ENCODE results near the gene TSPAN31. TPM values are rescaled to one million over a fixed set of nuclear protein-coding genes. Genes with fewer than 3 reads are reported as not detected.

The TSPAN31 gene
- total RNA-seq, 1 donor from 2014 or later = 42.3 TPM

- intact Hi-C loops (cut with DNase I) = loop anchor here (2.0 kb wide), 1 partner anchor 19 kb away; no protein-coding TSS in a partner anchor
Measured at GRCh38 chr12:57745485-57745881, 644 bp downstream of the TSPAN31 start.

GRCh38 chr12:57746025-57746424 is 1.2 kb downstream of the TSPAN31 start:
- Histone ChIP-seq H3K4me3 (peak overlapping the region in 1 of 2 donors; percentile 90), H3K27ac (peak overlapping the region; percentile 98 to 100), H3K27me3 (no peaks in the 10 kb centered on the region), H3K36me3 (peaks cover 20 to 37% of the 10 kb centered on the region in 2 donors), H3K4me1 (peaks cover 0 to 7% of the 10 kb centered on the region in 2 donors), H3K9me3 (no peaks in the 10 kb centered on the region)
- intact Hi-C loops (cut with DNase I) = no loop called here
- no peak for TF ChIP-seq CTCF (IDR thresholded peaks at IDR 0.05)
- no peak for DNase-seq (ENCODE audit: low spot score in 2 of 2)

More at GRCh38 chr12:57745485-57745881, 644 bp downstream of the TSPAN31 start:
- DNase-seq (ENCODE audit: low spot score in 2 of 2) = no peak
- Histone ChIP-seq H3K4me3 (peak overlapping the region; percentile 77 to 90), H3K27me3 (no peaks in the 10 kb centered on the region), H3K36me3 (peaks cover 20 to 35% of the 10 kb centered on the region in 2 donors), H3K9me3 (no peaks in the 10 kb centered on the region), H3K27ac (peak overlapping the region; percentile 98 to 100), H3K4me1 (peaks cover 0 to 7% of the 10 kb centered on the region in 2 donors)
- TF ChIP-seq CTCF (IDR thresholded peaks at IDR 0.05) = no peak

- no peak for DNase-seq (ENCODE audit: low spot score in 2 of 2)
- Histone ChIP-seq H3K4me1 (peaks cover 0 to 12% of the 10 kb centered on the region in 2 donors), H3K27me3 (no peaks in the 10 kb centered on the region), H3K4me3 (no peak overlapping the region), H3K27ac (no peak overlapping the region), H3K9me3 (no peaks in the 10 kb centered on the region), H3K36me3 (peaks cover 20 to 37% of the 10 kb centered on the region in 2 donors)
- no peak for TF ChIP-seq CTCF (IDR thresholded peaks at IDR 0.05)
- intact Hi-C loops (cut with DNase I) = no loop called here
Measured at GRCh38 chr12:57749061-57749460, 4.2 kb downstream of the TSPAN31 start.

- DNase-seq (ENCODE audit: low spot score in 2 of 2) = no peak
- Histone ChIP-seq H3K4me3 (peak overlapping the region; percentile 70 to 77), H3K4me1 (peaks cover under 1 to 13% of the 10 kb centered on the region in 2 donors), H3K9me3 (no peaks in the 10 kb centered on the region), H3K27me3 (no peaks in the 10 kb centered on the region), H3K27ac (peak overlapping the region; percentile 89), H3K36me3 (peaks cover 20 to 37% of the 10 kb centered on the region in 2 donors)
- intact Hi-C loops (cut with DNase I) = loop anchor here (5.0 kb wide), 1 partner anchor 137 kb away; no protein-coding TSS in a partner anchor
- TF ChIP-seq CTCF (IDR thresholded peaks at IDR 0.05) = no peak
Measured at GRCh38 chr12:57750561-57751431, 6.0 kb downstream of the TSPAN31 start.

GRCh38 chr12:57751432-57751787 is 6.6 kb downstream of the TSPAN31 start:
- Histone ChIP-seq H3K36me3 (peaks cover 20 to 37% of the 10 kb centered on the region in 2 donors), H3K27ac (peak overlapping the region; percentile 89), H3K4me1 (peaks cover 2 to 17% of the 10 kb centered on the region in 2 donors), H3K27me3 (no peaks in the 10 kb centered on the region), H3K4me3 (peak overlapping the region; percentile 70 to 77), H3K9me3 (no peaks in the 10 kb centered on the region)
- intact Hi-C loops (cut with DNase I) = loop anchor here (5.0 kb wide), 1 partner anchor 136 kb away; no protein-coding TSS in a partner anchor
- DNase-seq (ENCODE audit: low spot score in 2 of 2) = no peak
- TF ChIP-seq CTCF (IDR thresholded peaks at IDR 0.05) = no peak
